ENCODE results near the gene TMSB10. TPM values are rescaled to one million over a fixed set of nuclear protein-coding genes. Genes with fewer than 3 reads are reported as not detected.

Gene TMSB10
- total RNA-seq (2016; rRNA removed; fragmentation: Illumina TruSeq; extraction: Trizol) (708 and 754 TPM in 2 replicates), polyA plus RNA-seq (2011; rRNA removed) (528 and 665 TPM in 2 replicates), polyA minus RNA-seq (2011; rRNA and poly(A)+ RNA removed; ENCODE audit: low replicate concordance) (67.4 and 236 TPM in 2 replicates), Bru-seq, nascent RNA (percentile 99 among the genes with signal in this experiment), BruChase-seq, experiment 1, labeled RNA remaining after a 6-hour chase (percentile 100 among the genes with signal in this experiment), BruChase-seq, experiment 2, labeled RNA remaining after a 2-hour chase (percentile 99 among the genes with signal in this experiment)
- total RNA-seq (2016; cell fraction: cytosol; rRNA removed; fragmentation: Illumina TruSeq; extraction: Trizol; ENCODE audit: low read depth), result 577 and 682 TPM in 2 replicates
- total RNA-seq (2016; cell fraction: insoluble cytoplasmic fraction; rRNA removed; fragmentation: Illumina TruSeq; extraction: Trizol), result 702 and 711 TPM in 2 replicates
- total RNA-seq (2016; cell fraction: membrane; rRNA removed; fragmentation: Illumina TruSeq; extraction: Trizol), result 753 and 798 TPM in 2 replicates
- total RNA-seq (2016; cell fraction: nucleus; rRNA removed; fragmentation: Illumina TruSeq; extraction: Trizol), result 206 and 246 TPM in 2 replicates
- polyA plus RNA-seq (2011; cell fraction: cytosol; rRNA removed), result 1,060 and 1,065 TPM in 2 replicates
- 311 and 445 TPM in 2 replicates for polyA plus RNA-seq (2011; cell fraction: nucleus; rRNA removed)
- polyA plus RNA-seq (2012), result 917 and 1,099 TPM in 2 replicates
- 700 and 865 TPM in 2 replicates for polyA plus RNA-seq (2016; cell fraction: cytosol; fragmentation: Illumina TruSeq; extraction: Trizol; ENCODE audit: low read depth)
- 669 and 773 TPM in 2 replicates for polyA plus RNA-seq (2016; cell fraction: insoluble cytoplasmic fraction; fragmentation: Illumina TruSeq; extraction: Trizol; ENCODE audit: low read depth)
- 819 and 872 TPM in 2 replicates for polyA plus RNA-seq (2016; cell fraction: membrane; fragmentation: Illumina TruSeq; extraction: Trizol; ENCODE audit: low read depth)
- 429 and 431 TPM in 2 replicates for polyA plus RNA-seq (2016; cell fraction: nucleus; fragmentation: Illumina TruSeq; extraction: Trizol; ENCODE audit: insufficient read depth, low read depth)
- polyA minus RNA-seq (2011; cell fraction: cytosol; rRNA and poly(A)+ RNA removed), result 123 and 157 TPM in 2 replicates
- polyA minus RNA-seq (2011; cell fraction: nucleus; rRNA and poly(A)+ RNA removed), result 35.6 and 38.8 TPM in 2 replicates
- long read RNA-seq, experiment 1, transcript TMSB10-201 (3 exons, 496 nt), result major isoform, 1,105 of 1,140 reads
- long read RNA-seq, experiment 1, partial matches to known transcripts, result 15 of 1,140 reads
- long read RNA-seq, experiment 1, other reads (novel, unspliced or antisense), result 20 of 1,140 reads
- long read RNA-seq, experiment 2, transcript TMSB10-201 (3 exons, 496 nt), result major isoform, 1,429 of 1,556 reads
- long read RNA-seq, experiment 2, partial matches to known transcripts, result 53 of 1,556 reads
- long read RNA-seq, experiment 2, other reads (novel, unspliced or antisense), result 74 of 1,556 reads

- intact Hi-C loops (cut with micrococcal nuclease; ENCODE audit: unreplicated experiment) (loop anchor here (2.0 kb wide), 1 partner anchor 21 kb away; no protein-coding TSS in a partner anchor), in situ Hi-C loops (cut with HindIII; ENCODE audit: extremely low pct_ligation_motif_present, low pct_unique_long_range_greater_than_20kb) (no loop called here)
- Histone ChIP-seq H3K9ac (ENCODE audit: insufficient read depth, low read depth, low read length) (peak within 1 kb of the TSS; percentile 97), H3K4me1 (ENCODE audit: insufficient read depth, low read length) (peaks cover 31% of the 10 kb centered on the region), H3K36me3 (replicated peaks in 1 of 2; ENCODE audit: control insufficient read depth in 1 of 2, insufficient read depth in 2 of 2, low read length in 2 of 2) (no peaks in the 10 kb centered on the region), H3K79me2 (ENCODE audit: insufficient read depth, low read length) (peaks cover 10% of the 10 kb centered on the region), H2AFZ (ENCODE audit: low read length) (peak within 1 kb of the TSS; percentile 45), H3K27me3 (ENCODE audit: control insufficient read depth in 1 of 2, insufficient read depth in 2 of 2, low read length in 2 of 2) (peaks cover 2 to 32% of the 10 kb centered on the region in 2 experiments; a peak in 2 of 5 replicates), H3K27ac (ENCODE audit: extremely low read length, insufficient read depth, low read length) (peak within 1 kb of the TSS; percentile 65), H4K20me1 (ENCODE audit: insufficient read depth, low read length) (no peaks in the 10 kb centered on the region), H3K9me3 (ENCODE audit: low read length) (peaks cover 5% of the 10 kb centered on the region; the same call in 1 of the 2 replicates), H3K4me2 (ENCODE audit: low read depth, low read length) (peak within 1 kb of the TSS; percentile 99), H3K4me3 (replicated peaks in 1 of 3; ENCODE audit: insufficient read depth in 1 of 3, low read depth in 2 of 3, low read length in 3 of 3) (peak within 1 kb of the TSS; percentile 90 to 98 (median 98))
- no peak for FAIRE-seq
- CTCF ChIA-PET (ENCODE audit: low intra/inter-chr PET ratio, low total read pairs), result interaction anchor here (4.3 kb wide), 1 partner anchor 20 kb away, joined by 64 read pairs; no protein-coding TSS in a partner anchor
- peak; percentile 88 for ATAC-seq
- TSS peak; percentile 92 for BruUV-seq (replicated peaks)
- under 1% methylated on average over 46 of the region's 94 CpGs for WGBS (ENCODE audit: low lambda C conversion rate)
- POLR2A ChIA-PET, result interaction anchor here (0.6 to 7.5 kb wide), 10 partner anchors 13 to 447 kb away, joined by 3 to 141 read pairs (median 4); partner anchors contain the start of gene KCMF1
- peak; percentile 73 for DNase-seq (ENCODE audit: low spot score)
- peak; percentile 43; the same call in 1 of the 2 replicates for TF ChIP-seq ZNF709 (CRISPR knock-in tag; IDR thresholded peaks at IDR 0.05)
- peak; percentile 90; the same call in 1 of the 2 replicates for TF ChIP-seq ZNF124 (CRISPR knock-in tag; IDR thresholded peaks at IDR 0.05)
- no peak for TF ChIP-seq NR2F2 (IDR thresholded peaks at IDR 0.05; ENCODE audit: borderline replicate concordance, low read depth)
- no peak for TF ChIP-seq MAFK (conservative IDR thresholded peaks at IDR 0.05 in 1 of 2, IDR thresholded peaks at IDR 0.05 in 1 of 2; ENCODE audit: low read length in 2 of 2)
- TF ChIP-seq, protein P1, sequence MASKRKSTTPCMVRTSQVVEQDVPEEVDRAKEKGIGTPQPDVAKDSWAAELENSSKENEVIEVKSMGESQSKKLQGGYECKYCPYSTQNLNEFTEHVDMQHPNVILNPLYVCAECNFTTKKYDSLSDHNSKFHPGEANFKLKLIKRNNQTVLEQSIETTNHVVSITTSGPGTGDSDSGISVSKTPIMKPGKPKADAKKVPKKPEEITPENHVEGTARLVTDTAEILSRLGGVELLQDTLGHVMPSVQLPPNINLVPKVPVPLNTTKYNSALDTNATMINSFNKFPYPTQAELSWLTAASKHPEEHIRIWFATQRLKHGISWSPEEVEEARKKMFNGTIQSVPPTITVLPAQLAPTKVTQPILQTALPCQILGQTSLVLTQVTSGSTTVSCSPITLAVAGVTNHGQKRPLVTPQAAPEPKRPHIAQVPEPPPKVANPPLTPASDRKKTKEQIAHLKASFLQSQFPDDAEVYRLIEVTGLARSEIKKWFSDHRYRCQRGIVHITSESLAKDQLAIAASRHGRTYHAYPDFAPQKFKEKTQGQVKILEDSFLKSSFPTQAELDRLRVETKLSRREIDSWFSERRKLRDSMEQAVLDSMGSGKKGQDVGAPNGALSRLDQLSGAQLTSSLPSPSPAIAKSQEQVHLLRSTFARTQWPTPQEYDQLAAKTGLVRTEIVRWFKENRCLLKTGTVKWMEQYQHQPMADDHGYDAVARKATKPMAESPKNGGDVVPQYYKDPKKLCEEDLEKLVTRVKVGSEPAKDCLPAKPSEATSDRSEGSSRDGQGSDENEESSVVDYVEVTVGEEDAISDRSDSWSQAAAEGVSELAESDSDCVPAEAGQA (IDR thresholded peaks at IDR 0.05; ENCODE audit: low read depth), result no peak
- TF ChIP-seq, protein P1 (CRISPR knock-in tag; IDR thresholded peaks at IDR 0.05; ENCODE audit: borderline replicate concordance), result peak; percentile 80; the same call in 1 of the 2 replicates
- peak; percentile 85 for TF ChIP-seq ZC3H13 (CRISPR knock-in tag; IDR thresholded peaks at IDR 0.05)
- peak; percentile 40 for TF ChIP-seq NCOA2 (CRISPR knock-in tag; IDR thresholded peaks at IDR 0.05)
- TF ChIP-seq SKI (IDR thresholded peaks at IDR 0.05; ENCODE audit: partially characterized antibody), result peak; percentile 26
- no peak for TF ChIP-seq RNF2 (conservative IDR thresholded peaks at IDR 0.05; ENCODE audit: low read depth)
- peak; percentile 87 for TF ChIP-seq ZNF225 (CRISPR knock-in tag; IDR thresholded peaks at IDR 0.05)
These were observed at the start of gene TMSB10 for GRCh38 chr2:84905181-84906107. TMSB10 (plus strand) TSS chr2:84905656.

Measured in HepG2 (cell line).